Mammary epithelial cell (primary cell): ENCODE measurements around the gene SCGB1D4.
"Not testable (repeated sequence)": the region's sequence is repeated elsewhere in the genome, so short reads cannot be mapped to it uniquely, and the experiment has no call there.

Source experiments
- CTCF ChIP-seq, 2 donors: IDR thresholded peaks in 1 of 2; conservative IDR thresholded peaks in 1 of 2; 2 replicates each; pipeline ENCODE4 v1.5.1; 2011 to 2012; ENCODE audit warnings: inconsistent platforms in 2 of 2, low read length in 2 of 2, mild to moderate bottlenecking in 2 of 2, control low read depth in 1 of 2, low read depth in 1 of 2; ENCODE audit not compliant: insufficient read depth in 1 of 2; ENCODE audit errors: extremely low read depth in 1 of 2
- EZH2 ChIP-seq: IDR thresholded peaks from 2 replicates; pipeline ENCODE4 v1.6.1; 2012; ENCODE audit warnings: low read length, inconsistent platforms, borderline replicate concordance

DNA sequence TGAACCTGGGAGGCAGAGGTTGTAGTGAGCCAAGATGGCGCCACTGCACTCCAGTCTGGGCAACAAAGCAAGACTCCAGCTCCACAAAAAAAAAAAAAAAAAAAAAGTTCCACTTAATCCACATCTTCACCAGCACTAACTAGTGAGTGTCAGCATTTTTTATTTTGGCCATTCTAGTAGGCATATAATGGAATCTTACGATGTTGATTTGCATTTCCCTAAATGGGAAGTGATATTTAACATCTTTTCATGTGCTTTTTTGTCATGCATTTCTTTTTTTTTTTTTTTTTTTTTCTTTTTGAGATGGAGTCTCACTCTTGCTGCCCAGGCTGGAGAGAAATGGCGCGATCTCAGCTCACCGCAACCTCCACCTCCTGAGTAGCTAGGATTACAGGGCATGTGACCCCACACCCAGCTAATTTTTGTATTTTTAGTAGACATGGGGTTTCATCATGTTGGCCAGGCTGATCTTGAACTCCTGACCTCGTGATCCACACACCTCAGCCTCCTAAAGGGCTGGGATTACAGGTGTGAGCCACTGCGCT, 44.8 kb upstream of the SCGB1D4 start:
- not testable (repeated sequence) for TF ChIP-seq CTCF (conservative IDR thresholded peaks at IDR 0.05 in 1 of 2, IDR thresholded peaks at IDR 0.05 in 1 of 2; ENCODE audit: extremely low read depth in 1 of 2, insufficient read depth in 1 of 2, low read depth in 1 of 2, low read length in 2 of 2); EZH2
